ENCODE measurements around the gene FYB2.
"Not testable (repeated sequence)": the region's sequence is repeated elsewhere in the genome, so short reads cannot be mapped to it uniquely, and the experiment has no call there.

FYB2 gene

DNA sequence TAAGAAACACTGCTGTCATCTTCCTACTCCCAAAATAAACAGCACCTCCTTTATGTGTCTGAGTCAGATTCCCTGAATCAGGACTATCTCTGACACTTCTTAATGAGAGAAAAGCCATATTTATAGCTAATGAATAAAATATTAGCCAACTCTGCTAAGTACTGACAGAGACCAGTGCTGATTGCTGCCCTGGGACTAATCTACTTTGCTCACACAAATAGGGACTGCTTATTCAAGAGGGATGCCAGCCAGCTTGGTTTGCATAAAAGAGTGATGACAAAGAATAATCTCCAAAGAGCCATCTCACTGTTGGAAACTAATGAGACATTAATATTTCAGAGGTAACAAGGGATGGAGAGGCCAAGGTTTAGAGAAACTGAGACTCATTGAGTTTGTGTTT lies 36.4 kb downstream of the FYB2 start:
- TF ChIP-seq, protein P1, sequence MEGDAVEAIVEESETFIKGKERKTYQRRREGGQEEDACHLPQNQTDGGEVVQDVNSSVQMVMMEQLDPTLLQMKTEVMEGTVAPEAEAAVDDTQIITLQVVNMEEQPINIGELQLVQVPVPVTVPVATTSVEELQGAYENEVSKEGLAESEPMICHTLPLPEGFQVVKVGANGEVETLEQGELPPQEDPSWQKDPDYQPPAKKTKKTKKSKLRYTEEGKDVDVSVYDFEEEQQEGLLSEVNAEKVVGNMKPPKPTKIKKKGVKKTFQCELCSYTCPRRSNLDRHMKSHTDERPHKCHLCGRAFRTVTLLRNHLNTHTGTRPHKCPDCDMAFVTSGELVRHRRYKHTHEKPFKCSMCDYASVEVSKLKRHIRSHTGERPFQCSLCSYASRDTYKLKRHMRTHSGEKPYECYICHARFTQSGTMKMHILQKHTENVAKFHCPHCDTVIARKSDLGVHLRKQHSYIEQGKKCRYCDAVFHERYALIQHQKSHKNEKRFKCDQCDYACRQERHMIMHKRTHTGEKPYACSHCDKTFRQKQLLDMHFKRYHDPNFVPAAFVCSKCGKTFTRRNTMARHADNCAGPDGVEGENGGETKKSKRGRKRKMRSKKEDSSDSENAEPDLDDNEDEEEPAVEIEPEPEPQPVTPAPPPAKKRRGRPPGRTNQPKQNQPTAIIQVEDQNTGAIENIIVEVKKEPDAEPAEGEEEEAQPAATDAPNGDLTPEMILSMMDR (IDR thresholded peaks at IDR 0.05; ENCODE audit: borderline replicate concordance, insufficient read depth, low read depth, low read length) = no peak
- H3K4me3 ChIP-seq (ENCODE audit: low read depth, low read length) = no peak overlapping the region

DNA sequence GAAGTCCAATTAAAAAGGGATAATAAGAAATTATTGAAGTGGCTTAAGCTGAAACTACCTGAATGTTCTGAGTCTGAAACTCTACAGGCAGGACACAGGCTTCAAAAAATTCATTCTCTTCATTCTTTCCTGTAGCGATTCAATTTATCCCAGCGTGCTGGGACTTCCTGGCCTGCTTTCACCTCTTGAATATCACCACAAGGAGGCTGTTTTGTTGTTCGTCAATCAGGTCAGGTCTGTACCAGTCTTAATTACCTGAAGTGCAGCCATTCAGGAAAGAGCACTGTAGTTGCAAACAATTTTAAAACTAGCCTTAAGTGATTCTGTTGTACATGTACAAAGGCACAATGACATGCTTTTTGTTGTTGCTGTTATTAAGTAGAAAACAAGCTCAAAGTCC lies 38.4 kb downstream of the FYB2 start:
- TF ChIP-seq, protein P1 (IDR thresholded peaks at IDR 0.05; ENCODE audit: borderline replicate concordance, insufficient read depth, low read depth, low read length) = no peak
- no peak overlapping the region for H3K4me3 ChIP-seq (ENCODE audit: low read depth, low read length)

DNA sequence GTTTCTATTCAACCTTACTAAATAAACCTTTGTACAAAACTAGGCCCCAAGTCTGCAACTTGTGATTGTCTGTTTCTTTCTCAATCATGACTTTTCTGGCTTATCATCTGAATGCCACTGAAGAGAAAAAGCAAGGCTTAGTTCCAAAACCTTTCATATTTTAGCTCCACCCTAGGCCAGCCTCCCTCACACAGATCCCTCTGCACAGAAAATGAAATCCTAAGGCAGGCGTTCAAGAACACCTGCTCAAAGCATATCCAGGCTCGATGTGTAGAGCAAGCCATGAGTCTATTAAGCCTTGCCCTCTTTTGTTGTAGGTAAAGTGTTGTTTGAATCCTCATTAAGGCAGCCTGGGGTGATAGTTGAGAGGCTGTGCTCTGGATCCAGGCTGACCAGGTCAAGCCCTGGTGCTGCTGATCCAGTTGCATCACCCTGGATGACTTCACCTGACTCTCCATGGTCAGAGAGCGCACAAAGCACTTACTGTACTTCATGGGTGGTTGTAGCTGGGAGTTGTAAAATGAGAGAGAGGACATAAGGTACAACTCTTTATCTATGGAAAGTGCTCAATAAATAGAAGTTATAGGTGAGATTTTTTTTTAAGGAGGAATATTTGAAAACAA lies 39.0 kb downstream of the FYB2 start:
- no peak overlapping the region for H3K4me3 ChIP-seq (ENCODE audit: low read depth, low read length)
- TF ChIP-seq, protein P1 (IDR thresholded peaks at IDR 0.05; ENCODE audit: borderline replicate concordance, insufficient read depth, low read depth, low read length) = no peak

DNA sequence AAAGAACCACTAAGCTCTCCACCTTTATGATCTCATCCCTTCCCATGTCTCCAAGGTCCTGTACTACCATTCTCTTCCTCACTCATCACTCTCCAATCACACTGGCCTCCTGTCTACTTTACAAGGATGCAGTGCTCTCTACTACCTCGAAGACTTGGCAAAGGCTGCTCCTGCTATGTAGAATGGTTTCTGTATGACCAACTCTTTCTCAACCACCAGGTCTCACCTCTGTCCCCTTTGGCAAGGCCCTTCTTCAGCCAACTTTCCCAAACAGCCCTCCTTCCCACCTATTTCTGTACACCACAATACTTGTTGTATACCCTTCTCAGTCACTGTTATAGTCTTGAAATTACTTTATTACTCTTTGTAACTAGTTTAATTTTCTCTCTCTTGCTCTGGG lies 41.2 kb downstream of the FYB2 start:
- H3K4me3 ChIP-seq (ENCODE audit: low read depth, low read length) = no peak overlapping the region
- TF ChIP-seq, protein P1 (IDR thresholded peaks at IDR 0.05; ENCODE audit: borderline replicate concordance, insufficient read depth, low read depth, low read length) = no peak

DNA sequence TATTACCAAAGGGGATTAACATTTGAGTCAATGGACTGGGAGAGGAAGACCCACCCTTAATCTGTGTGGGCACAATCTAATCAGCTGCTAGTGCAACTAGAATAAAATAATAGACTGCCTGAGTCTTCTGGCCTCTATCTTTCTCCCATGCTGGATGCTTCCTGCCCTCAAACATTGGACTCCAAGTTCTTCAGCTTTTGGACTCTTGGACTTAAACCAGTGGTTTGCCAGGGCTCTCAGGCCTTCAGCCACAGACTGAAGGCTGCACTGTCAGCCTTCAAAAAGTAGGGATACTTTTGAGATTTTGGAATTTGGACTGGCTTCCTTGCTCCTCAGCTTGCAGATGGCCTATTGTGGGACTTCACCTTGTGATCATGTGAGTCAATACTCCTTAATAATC lies 44.5 kb downstream of the FYB2 start:
- H3K4me3 ChIP-seq (ENCODE audit: low read depth, low read length) = not testable (repeated sequence)

DNA sequence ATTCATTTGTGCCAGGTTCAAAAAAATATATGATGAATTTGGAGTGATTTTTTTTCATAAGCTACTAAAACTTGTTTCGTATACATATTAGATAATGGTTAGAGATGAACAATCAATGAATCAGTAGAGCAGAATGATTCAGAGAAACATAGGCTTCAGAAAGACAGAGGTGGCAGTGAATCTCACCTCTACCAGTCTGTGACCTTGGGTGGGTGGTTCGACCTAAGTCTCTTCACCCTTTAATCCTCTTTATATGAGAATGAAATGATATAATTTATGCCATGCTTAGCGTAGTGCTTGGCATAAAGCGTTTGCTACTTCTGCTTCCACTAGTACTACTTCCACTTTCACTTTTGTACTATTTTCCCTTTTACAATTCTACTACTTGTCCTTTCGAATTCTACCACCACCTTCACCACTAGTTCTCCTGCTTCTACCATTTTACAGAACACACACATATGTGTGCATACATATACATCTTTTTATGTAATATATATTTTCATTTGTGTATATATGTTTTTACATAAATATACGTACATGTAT lies 45.1 kb downstream of the FYB2 start:
- TF ChIP-seq, protein P1 (IDR thresholded peaks at IDR 0.05; ENCODE audit: borderline replicate concordance, insufficient read depth, low read depth, low read length) = no peak

DNA sequence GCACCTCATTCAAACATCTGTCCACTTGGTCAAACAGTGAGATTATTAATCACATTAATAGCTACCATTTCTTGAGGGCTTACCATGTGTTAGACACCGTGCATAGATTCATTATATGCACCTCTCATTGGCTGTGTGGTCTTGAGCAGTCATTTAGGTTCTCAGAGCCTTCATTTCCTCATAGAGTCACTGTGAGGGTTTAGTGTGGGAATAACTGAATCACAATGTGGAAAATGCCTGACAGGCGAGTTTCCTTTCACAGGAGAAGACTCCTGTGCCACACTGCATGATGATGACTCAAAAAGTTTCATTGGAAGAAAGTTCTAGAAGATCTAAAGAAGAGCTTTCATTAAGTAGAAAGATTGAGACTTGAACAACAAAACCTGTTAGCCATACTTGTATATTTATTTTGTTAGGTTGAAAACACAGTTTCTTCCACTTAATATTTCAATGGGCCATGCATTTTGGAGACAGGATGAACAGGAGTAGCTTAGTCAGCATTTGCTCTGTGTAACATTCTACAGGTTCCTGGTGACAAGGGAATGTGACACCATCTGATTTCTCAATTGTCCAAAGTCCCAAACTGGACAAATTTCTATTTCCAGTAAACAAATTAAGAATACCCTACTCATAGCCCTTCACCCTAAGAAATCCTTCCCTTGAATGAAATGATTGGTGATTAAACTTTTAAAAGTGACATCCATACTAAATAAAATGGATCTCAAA lies 45.7 kb downstream of the FYB2 start:
- TF ChIP-seq, protein P1 (IDR thresholded peaks at IDR 0.05; ENCODE audit: borderline replicate concordance, insufficient read depth, low read depth, low read length) = no peak
- no peak overlapping the region for H3K4me3 ChIP-seq (ENCODE audit: low read depth, low read length)

More for the DNA sequence above, 45.1 kb downstream of the FYB2 start:
- no peak overlapping the region for H3K4me3 ChIP-seq (ENCODE audit: low read depth, low read length)
